ENCODE measurements around the gene TAPT1. TPM values are rescaled to one million over a fixed set of nuclear protein-coding genes. Genes with fewer than 3 reads are reported as not detected.

TAPT1 gene
- total RNA-seq, 1 donor from 2014 or later, result 7.0 TPM

DNA sequence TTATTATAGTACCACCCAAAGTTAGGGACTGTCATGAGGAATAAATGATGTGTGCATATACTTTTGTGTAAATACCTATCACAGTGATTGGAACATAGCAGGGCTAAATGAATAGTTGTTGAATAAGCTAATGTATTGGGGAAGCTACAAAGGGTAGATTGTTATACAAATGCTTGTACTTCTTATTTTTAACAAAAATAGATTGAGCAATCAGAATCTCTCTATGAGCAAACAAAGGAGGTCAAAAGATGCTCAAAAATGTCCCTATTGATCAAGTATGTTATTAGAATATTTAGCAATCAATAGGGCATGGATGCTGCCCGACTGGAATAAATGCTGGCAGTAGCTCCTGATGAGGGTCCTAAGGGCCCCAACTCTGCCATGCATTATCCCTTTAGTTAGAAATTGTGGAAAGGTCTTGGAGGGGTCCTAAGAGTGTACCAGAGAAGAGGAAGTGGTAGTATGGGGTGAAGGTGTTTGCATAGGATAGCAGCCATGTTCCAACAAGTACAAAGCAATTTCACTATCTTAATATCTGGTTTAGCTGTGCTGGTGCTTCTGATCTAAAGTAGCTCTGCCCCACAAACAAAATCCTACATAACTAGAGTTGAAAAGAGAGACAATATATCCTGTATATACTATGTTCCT is 33.1 kb upstream of the TAPT1 start:
- no peak overlapping the region for H3K4me3 ChIP-seq (ENCODE audit: low read depth, low read length)
- TF ChIP-seq, protein P1, sequence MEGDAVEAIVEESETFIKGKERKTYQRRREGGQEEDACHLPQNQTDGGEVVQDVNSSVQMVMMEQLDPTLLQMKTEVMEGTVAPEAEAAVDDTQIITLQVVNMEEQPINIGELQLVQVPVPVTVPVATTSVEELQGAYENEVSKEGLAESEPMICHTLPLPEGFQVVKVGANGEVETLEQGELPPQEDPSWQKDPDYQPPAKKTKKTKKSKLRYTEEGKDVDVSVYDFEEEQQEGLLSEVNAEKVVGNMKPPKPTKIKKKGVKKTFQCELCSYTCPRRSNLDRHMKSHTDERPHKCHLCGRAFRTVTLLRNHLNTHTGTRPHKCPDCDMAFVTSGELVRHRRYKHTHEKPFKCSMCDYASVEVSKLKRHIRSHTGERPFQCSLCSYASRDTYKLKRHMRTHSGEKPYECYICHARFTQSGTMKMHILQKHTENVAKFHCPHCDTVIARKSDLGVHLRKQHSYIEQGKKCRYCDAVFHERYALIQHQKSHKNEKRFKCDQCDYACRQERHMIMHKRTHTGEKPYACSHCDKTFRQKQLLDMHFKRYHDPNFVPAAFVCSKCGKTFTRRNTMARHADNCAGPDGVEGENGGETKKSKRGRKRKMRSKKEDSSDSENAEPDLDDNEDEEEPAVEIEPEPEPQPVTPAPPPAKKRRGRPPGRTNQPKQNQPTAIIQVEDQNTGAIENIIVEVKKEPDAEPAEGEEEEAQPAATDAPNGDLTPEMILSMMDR (conservative IDR thresholded peaks at IDR 0.05; ENCODE audit: low read depth, low read length), result no peak
- DNase-seq (ENCODE audit: low read depth), result no peak

DNA sequence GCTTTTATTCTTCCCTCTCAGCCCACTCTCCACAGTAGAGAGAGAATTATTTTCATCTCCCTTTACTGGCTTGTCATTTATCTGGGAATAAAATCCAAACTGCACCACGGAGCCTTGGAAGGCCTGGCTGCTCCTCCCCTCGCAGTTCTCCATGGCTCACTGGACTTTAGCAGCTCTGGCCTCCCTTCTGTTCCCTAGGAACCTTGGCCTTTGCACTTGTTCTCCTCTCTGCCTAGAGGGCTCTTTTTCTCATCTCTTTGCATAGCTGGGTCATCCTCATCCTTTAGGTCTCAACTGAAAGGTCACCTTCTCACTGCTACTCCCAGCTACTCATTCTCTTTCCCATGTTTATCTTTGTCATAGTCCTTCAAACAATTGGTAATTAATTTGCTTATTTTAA is 31.3 kb upstream of the TAPT1 start:
- H3K4me3 ChIP-seq (ENCODE audit: low read depth, low read length), result no peak overlapping the region
- TF ChIP-seq, protein P1 (conservative IDR thresholded peaks at IDR 0.05; ENCODE audit: low read depth, low read length), result no peak
- no peak for DNase-seq (ENCODE audit: low read depth)

DNA sequence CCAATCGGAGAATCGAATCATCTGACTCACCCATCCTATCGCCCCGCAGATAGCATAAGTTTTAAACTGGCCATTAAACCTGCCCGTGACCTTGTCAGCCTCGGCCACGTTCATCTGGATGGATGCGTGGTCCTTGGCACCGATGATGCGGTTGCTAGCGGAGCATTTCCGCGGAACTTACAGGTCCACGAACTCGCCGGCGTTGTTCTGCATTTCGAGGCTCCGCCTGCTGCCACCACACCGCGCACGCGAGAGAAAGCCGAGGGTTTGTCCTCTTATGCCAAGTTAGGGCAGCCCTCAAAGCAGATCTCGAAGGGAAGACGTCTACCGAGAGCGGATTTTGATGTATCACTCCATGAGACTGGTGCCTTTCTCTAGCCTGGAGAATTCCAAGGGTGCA is 30.1 kb upstream of the TAPT1 start:
- TF ChIP-seq, protein P1 (conservative IDR thresholded peaks at IDR 0.05; ENCODE audit: low read depth, low read length), result no peak
- H3K4me3 ChIP-seq (ENCODE audit: low read depth, low read length), result no peak overlapping the region
- DNase-seq (ENCODE audit: low read depth), result no peak

DNA sequence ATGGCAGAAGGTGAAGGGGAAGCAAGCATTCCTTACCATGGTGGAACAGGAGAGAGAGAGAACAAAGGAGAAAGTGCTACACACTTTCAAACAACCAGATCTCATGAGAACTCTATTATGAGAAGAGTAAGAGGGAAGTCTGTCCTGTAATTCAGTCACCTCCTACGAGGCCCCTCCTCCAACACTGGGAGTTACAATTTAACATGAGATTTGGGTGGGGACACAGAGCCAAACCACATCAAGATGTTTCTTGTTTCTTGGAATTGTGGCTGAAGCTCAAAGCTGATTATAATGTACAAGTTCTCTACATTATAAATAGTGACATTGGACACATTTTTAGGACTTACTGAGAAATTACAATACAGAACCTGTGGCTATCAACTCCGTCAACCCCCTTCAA is 29.5 kb upstream of the TAPT1 start:
- H3K4me3 ChIP-seq (ENCODE audit: low read depth, low read length), result no peak overlapping the region
- TF ChIP-seq, protein P1 (conservative IDR thresholded peaks at IDR 0.05; ENCODE audit: low read depth, low read length), result no peak
- DNase-seq (ENCODE audit: low read depth), result no peak

DNA sequence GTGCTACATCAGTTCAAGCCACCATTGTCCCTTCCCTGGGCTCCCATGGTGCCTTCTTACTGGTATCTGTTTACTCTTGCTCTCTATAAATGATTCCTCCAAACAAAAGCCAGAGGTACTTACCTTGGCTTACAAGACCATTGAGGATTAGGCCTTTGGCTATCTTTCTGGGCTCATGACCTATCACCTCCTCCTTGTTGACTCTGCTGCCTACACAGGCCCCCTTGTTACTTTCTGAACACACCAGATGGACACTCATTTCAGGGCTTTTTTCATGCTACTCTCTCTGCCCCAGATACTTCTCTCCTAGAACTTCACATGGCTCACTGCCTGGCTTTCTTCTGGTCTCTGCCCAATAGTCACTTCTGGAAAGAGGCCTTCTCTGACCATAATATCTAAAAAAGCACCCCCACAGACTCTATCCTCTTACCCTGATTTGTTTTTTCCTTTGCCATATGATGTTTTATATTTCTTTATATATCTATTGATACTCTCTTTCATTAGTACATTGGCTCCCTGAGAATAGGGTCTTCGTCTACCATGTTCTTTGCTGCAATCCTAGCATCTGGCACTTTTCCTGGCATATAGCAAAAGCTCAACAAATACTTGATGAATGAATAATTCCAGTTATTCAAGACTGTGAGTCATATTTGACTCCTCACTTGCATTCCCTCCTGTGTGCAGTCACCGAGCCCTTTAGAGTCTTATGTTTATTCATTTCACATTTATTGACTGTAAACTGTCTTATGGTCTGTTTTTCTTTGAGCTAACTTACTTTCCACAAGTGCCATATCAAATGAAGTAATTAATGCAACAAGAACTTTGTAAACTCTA is 27.1 kb upstream of the TAPT1 start:
- H3K4me3 ChIP-seq (ENCODE audit: low read depth, low read length), result no peak overlapping the region
- peak; percentile 52 for DNase-seq (ENCODE audit: low read depth)
- TF ChIP-seq, protein P1 (conservative IDR thresholded peaks at IDR 0.05; ENCODE audit: low read depth, low read length), result no peak

DNA sequence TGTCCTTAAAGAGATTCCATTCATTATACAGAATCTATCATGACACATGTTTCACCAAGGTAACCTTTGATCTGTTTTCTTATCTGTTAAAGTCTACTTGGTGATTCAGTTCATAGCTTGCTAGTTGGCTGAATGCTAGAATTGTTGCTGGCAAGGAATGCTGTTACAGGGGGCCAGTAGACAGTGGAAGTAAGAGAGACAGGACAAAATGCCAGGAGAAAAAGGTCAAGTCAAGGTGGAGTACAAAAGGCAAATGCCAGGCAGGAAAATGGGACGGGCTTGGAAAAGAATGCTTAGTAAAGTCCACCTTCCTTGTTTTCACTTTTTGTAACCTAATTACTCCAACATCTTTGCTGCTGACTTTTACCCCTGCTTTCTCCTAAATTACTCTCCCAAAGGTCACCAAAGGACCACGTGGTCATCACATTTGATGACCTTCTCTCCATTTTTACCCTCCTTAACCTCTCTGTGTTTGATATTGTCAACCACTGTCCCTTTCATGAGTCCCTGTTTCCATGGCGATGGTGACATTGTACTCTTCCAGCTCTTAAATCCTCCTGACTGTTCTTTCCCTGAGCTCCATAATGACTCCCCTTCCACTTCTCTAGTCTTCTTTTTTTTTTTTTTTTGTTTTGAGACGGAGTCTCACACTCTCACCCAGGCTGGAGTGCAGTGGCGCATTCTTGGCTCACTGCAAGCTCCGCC is 24.5 kb upstream of the TAPT1 start:
- H3K4me3 ChIP-seq (ENCODE audit: low read depth, low read length), result no peak overlapping the region
- DNase-seq (ENCODE audit: low read depth), result peak; percentile 63
- TF ChIP-seq, protein P1 (conservative IDR thresholded peaks at IDR 0.05; ENCODE audit: low read depth, low read length), result no peak

All from epithelial cell of proximal tubule (primary cell).